ENCODE results near the gene USP30.

The USP30 gene

DNA sequence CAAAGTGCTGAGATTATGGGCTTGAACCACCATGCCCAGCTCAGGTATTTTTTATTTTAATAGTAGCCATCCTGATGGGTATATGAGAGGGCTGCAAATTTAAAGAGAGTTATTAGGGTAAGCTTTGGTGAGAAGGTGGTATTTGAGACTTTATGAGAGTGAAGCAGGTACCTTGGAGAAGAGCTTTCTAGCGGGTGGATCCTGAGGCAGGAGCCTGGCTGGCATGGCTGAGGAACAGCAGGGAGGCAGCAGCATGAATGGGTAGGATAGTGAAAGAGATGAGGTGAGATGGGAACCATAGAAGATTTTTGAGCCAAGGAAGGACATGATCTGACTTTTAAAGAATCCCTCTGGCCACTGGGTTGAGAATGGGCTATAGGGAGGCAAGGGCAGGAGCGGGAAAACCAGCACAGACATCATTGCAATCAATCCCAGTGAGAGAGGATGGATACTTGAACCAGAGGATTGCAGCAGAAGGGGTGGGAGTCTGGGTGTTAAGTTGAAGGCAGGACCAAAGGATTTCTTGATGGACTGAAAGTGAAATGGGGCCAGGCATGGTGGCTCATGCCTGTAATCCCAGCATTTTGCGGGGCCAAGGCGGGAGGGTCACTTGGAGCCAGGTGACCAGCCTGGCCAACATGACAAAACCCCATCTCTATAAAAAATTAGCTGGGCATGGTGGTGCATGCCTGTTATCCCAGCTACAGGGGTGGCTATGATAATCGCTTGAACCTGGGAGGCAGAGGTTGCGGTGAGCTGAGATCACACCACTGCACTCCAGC lies 37.2 kb upstream of the USP30 start:
- Histone ChIP-seq H3K27me3 (ENCODE audit: insufficient read depth, low read length) (no peaks in the 10 kb centered on the region), H2AFZ (ENCODE audit: insufficient read depth, low read length, poor library complexity) (no peak overlapping the region), H3K79me1 (ENCODE audit: low read length) (no peaks in the 10 kb centered on the region), H3K27ac (ENCODE audit: low read depth, low read length) (no peak overlapping the region), H2BK120ac (ENCODE audit: insufficient read depth, low read length, poor library complexity) (no peak overlapping the region), H4K12ac (ENCODE audit: low read depth, low read length) (no peak overlapping the region), H2AK5ac (ENCODE audit: low read length) (no peak overlapping the region), H3K14ac (ENCODE audit: low read length) (no peak overlapping the region), H3K4me1 (ENCODE audit: control insufficient read depth in 1 of 2, insufficient read depth in 2 of 2, low read length in 2 of 2) (no peaks in the 10 kb centered on the region), H3K4ac (ENCODE audit: low read depth, low read length) (no peak overlapping the region), H2BK5ac (ENCODE audit: low read depth, low read length, poor library complexity) (no peak overlapping the region), H3K9me3 (ENCODE audit: insufficient read depth, low read depth, low read length) (peaks cover 2% of the 10 kb centered on the region), H3K79me2 (ENCODE audit: control insufficient read depth, insufficient read depth, low read length, poor library complexity) (no peaks in the 10 kb centered on the region), H3K23ac (ENCODE audit: low read length) (no peak overlapping the region), H4K91ac (ENCODE audit: low read depth, low read length) (no peak overlapping the region), H3K4me2 (ENCODE audit: low read length) (no peak overlapping the region), H3K18ac (ENCODE audit: low read length) (no peak overlapping the region), H2BK12ac (ENCODE audit: low read length) (no peak overlapping the region), H3K4me3 (ENCODE audit: low read depth, low read length) (no peak overlapping the region), H4K8ac (ENCODE audit: low read depth, low read length) (no peak overlapping the region), H3K36me3 (ENCODE audit: control insufficient read depth in 1 of 2, insufficient read depth in 2 of 2, low read length in 2 of 2) (no peaks in the 10 kb centered on the region), H3K9ac (ENCODE audit: low read length) (no peak overlapping the region)
- no peak for DNase-seq
- no CpG with 5 or more reads among the region's 6 CpGs for WGBS (ENCODE audit: extremely low coverage, insufficient coverage, insufficient read length)

DNA sequence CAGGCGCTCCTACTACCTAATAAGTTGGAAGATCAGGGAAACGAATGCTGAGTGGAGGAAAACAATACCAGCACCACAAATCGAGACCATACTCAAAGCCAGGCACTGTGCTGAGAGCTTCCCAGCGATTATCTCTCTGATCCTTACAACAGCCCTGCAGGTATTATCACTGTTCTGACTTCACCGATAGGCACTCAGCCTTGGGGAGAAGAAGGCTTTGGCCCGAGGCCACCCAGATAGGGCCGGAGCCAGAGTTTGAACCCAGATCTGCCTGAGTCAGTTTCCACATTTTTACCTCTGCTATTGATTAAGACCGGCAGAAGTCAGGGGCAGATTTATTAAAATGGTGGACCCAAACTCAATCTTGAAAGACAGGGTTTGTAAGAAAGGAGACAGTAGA lies 36.4 kb upstream of the USP30 start:
- no peak overlapping the region for H2AFZ ChIP-seq (ENCODE audit: insufficient read depth, low read length, poor library complexity)
- H3K14ac ChIP-seq (ENCODE audit: low read length) = no peak overlapping the region
- H2BK5ac ChIP-seq (ENCODE audit: low read depth, low read length, poor library complexity) = no peak overlapping the region
- no peaks in the 10 kb centered on the region for H3K27me3 ChIP-seq (ENCODE audit: insufficient read depth, low read length)
- H3K79me1 ChIP-seq (ENCODE audit: low read length) = no peaks in the 10 kb centered on the region
- H3K27ac ChIP-seq (ENCODE audit: low read depth, low read length) = no peak overlapping the region
- DNase-seq = peak; percentile 22 to 47
- no peak overlapping the region for H2BK120ac ChIP-seq (ENCODE audit: insufficient read depth, low read length, poor library complexity)
- H3K79me2 ChIP-seq (ENCODE audit: control insufficient read depth, insufficient read depth, low read length, poor library complexity) = no peaks in the 10 kb centered on the region
- no peak overlapping the region for H3K4me3 ChIP-seq (ENCODE audit: low read depth, low read length)
- H3K4ac ChIP-seq (ENCODE audit: low read depth, low read length) = no peak overlapping the region
- no peaks in the 10 kb centered on the region for H3K36me3 ChIP-seq (ENCODE audit: control insufficient read depth in 1 of 2, insufficient read depth in 2 of 2, low read length in 2 of 2)
- H3K18ac ChIP-seq (ENCODE audit: low read length) = no peak overlapping the region
- no peak overlapping the region for H2AK5ac ChIP-seq (ENCODE audit: low read length)
- H4K8ac ChIP-seq (ENCODE audit: low read depth, low read length) = no peak overlapping the region
- no peak overlapping the region for H4K12ac ChIP-seq (ENCODE audit: low read depth, low read length)
- H3K9me3 ChIP-seq (ENCODE audit: insufficient read depth, low read depth, low read length) = peaks cover 2% of the 10 kb centered on the region
- WGBS (ENCODE audit: extremely low coverage, insufficient coverage, insufficient read length) = no CpG with 5 or more reads among the region's 8 CpGs
- no peak overlapping the region for H3K4me2 ChIP-seq (ENCODE audit: low read length)
- no peak overlapping the region for H2BK12ac ChIP-seq (ENCODE audit: low read length)
- no peak overlapping the region for H3K23ac ChIP-seq (ENCODE audit: low read length)
- no peak overlapping the region for H3K9ac ChIP-seq (ENCODE audit: low read length)
- no peak overlapping the region for H4K91ac ChIP-seq (ENCODE audit: low read depth, low read length)
- H3K4me1 ChIP-seq (ENCODE audit: control insufficient read depth in 1 of 2, insufficient read depth in 2 of 2, low read length in 2 of 2) = no peaks in the 10 kb centered on the region

DNA sequence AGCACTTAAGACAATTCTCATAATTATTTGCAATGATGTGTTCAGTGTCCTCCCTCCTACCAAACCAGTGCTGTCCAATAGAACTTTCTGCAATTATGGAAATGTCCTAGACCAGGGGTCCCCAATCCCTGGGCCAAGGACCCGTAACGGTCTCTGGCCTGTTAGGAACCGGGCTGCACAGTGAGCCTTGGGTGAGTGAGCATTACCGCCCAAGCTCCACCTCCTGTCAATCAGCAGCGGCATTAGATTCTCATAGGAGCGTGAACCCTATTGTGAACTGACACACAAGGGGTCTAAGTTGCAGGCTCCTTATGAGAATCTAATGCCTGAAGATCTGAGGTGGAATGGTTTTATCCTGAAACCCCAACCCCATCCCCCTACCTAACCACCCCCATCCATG lies 35.4 kb upstream of the USP30 start:
- no peak for DNase-seq
- Histone ChIP-seq H2BK12ac (ENCODE audit: low read length) (no peak overlapping the region), H3K4ac (ENCODE audit: low read depth, low read length) (no peak overlapping the region), H3K18ac (ENCODE audit: low read length) (no peak overlapping the region), H2BK120ac (ENCODE audit: insufficient read depth, low read length, poor library complexity) (no peak overlapping the region), H2BK5ac (ENCODE audit: low read depth, low read length, poor library complexity) (no peak overlapping the region), H3K27ac (ENCODE audit: low read depth, low read length) (no peak overlapping the region), H4K12ac (ENCODE audit: low read depth, low read length) (no peak overlapping the region), H3K79me2 (ENCODE audit: control insufficient read depth, insufficient read depth, low read length, poor library complexity) (no peaks in the 10 kb centered on the region), H3K36me3 (ENCODE audit: control insufficient read depth in 1 of 2, insufficient read depth in 2 of 2, low read length in 2 of 2) (no peaks in the 10 kb centered on the region), H3K9me3 (ENCODE audit: insufficient read depth, low read depth, low read length) (peaks cover 2% of the 10 kb centered on the region), H4K8ac (ENCODE audit: low read depth, low read length) (no peak overlapping the region), H4K91ac (ENCODE audit: low read depth, low read length) (no peak overlapping the region), H3K4me2 (ENCODE audit: low read length) (no peak overlapping the region), H2AK5ac (ENCODE audit: low read length) (no peak overlapping the region), H3K27me3 (ENCODE audit: insufficient read depth, low read length) (no peaks in the 10 kb centered on the region), H3K79me1 (ENCODE audit: low read length) (no peaks in the 10 kb centered on the region), H3K4me3 (ENCODE audit: low read depth, low read length) (no peak overlapping the region), H3K9ac (ENCODE audit: low read length) (peak overlapping the region; percentile 61), H3K14ac (ENCODE audit: low read length) (no peak overlapping the region), H3K4me1 (ENCODE audit: control insufficient read depth in 1 of 2, insufficient read depth in 2 of 2, low read length in 2 of 2) (no peaks in the 10 kb centered on the region), H2AFZ (ENCODE audit: insufficient read depth, low read length, poor library complexity) (no peak overlapping the region), H3K23ac (ENCODE audit: low read length) (no peak overlapping the region)
- WGBS (ENCODE audit: extremely low coverage, insufficient coverage, insufficient read length) = no CpG with 5 or more reads among the region's 6 CpGs

DNA sequence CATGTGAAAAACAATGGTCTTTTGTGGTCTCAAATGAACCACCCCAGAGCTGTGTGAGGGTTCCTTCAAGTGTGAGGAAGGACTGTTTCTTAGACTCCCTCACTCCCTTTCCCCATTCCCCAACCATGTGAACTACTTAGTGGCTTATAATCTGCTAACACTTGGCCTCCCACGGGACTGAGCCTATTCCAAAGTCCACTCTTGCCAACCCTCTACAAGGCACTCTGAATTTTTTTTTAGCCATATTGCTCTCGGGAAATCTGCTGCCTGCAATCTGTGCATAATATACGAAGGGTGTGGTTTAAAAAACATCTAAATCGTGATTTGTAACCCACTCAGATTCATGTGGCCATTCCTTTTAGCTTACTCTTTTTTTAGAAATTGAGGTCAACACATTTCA lies 34.1 kb upstream of the USP30 start:
- Histone ChIP-seq H2AFZ (ENCODE audit: insufficient read depth, low read length, poor library complexity) (no peak overlapping the region), H3K79me2 (ENCODE audit: control insufficient read depth, insufficient read depth, low read length, poor library complexity) (no peaks in the 10 kb centered on the region), H3K4me1 (ENCODE audit: control insufficient read depth in 1 of 2, insufficient read depth in 2 of 2, low read length in 2 of 2) (no peaks in the 10 kb centered on the region), H3K9ac (ENCODE audit: low read length) (no peak overlapping the region), H3K18ac (ENCODE audit: low read length) (no peak overlapping the region), H2AK5ac (ENCODE audit: low read length) (no peak overlapping the region), H3K27ac (ENCODE audit: low read depth, low read length) (no peak overlapping the region), H4K12ac (ENCODE audit: low read depth, low read length) (no peak overlapping the region), H3K9me3 (ENCODE audit: insufficient read depth, low read depth, low read length) (peaks cover 2% of the 10 kb centered on the region), H2BK5ac (ENCODE audit: low read depth, low read length, poor library complexity) (no peak overlapping the region), H4K91ac (ENCODE audit: low read depth, low read length) (no peak overlapping the region), H2BK120ac (ENCODE audit: insufficient read depth, low read length, poor library complexity) (no peak overlapping the region), H3K14ac (ENCODE audit: low read length) (no peak overlapping the region), H2BK12ac (ENCODE audit: low read length) (no peak overlapping the region), H3K4me3 (ENCODE audit: low read depth, low read length) (no peak overlapping the region), H3K23ac (ENCODE audit: low read length) (no peak overlapping the region), H3K79me1 (ENCODE audit: low read length) (no peaks in the 10 kb centered on the region), H3K27me3 (ENCODE audit: insufficient read depth, low read length) (no peaks in the 10 kb centered on the region), H3K36me3 (ENCODE audit: control insufficient read depth in 1 of 2, insufficient read depth in 2 of 2, low read length in 2 of 2) (no peaks in the 10 kb centered on the region), H3K4me2 (ENCODE audit: low read length) (no peak overlapping the region), H4K8ac (ENCODE audit: low read depth, low read length) (no peak overlapping the region), H3K4ac (ENCODE audit: low read depth, low read length) (no peak overlapping the region)
- WGBS (ENCODE audit: extremely low coverage, insufficient coverage, insufficient read length) = no CpG with 5 or more reads among the region's 4 CpGs
- no peak for DNase-seq

Measured in trophoblast cell (in vitro differentiated cells and primary cell).